Measurements from ENCODE around the gene HM13. TPM values are rescaled to one million over a fixed set of nuclear protein-coding genes. Genes with fewer than 3 reads are reported as not detected.
A peak's percentile ranks its signal among the peaks of the same experiment; 100 is the strongest.

Gene HM13
- total and polyA plus RNA-seq, 2 of the 13 experiments (the other 11 are each of a cell fraction or from before 2014, with no cell fraction given) = 118 to 243 TPM

- TF ChIP-seq ZNF232 (CRISPR knock-in tag; IDR thresholded peaks at IDR 0.05; ENCODE audit: borderline replicate concordance) (no peak; the same call in 1 of the 2 replicates), FOXO1 (CRISPR knock-in tag; IDR thresholded peaks at IDR 0.05) (peak; percentile 35; the same call in 1 of the 2 replicates), IRX3 (CRISPR knock-in tag; IDR thresholded peaks at IDR 0.05; ENCODE audit: borderline replicate concordance, low read depth) (no peak; the same call in 1 of the 2 replicates), ZNF747 (CRISPR knock-in tag; IDR thresholded peaks at IDR 0.05; ENCODE audit: borderline replicate concordance) (no peak), CERS6 (CRISPR knock-in tag; IDR thresholded peaks at IDR 0.05) (no peak), ATF7-NPFF (CRISPR knock-in tag; IDR thresholded peaks at IDR 0.05; ENCODE audit: low read depth) (peak; percentile 57; the same call in 1 of the 2 replicates), PCBP2 (optimal IDR thresholded peaks at IDR 0.05; ENCODE audit: low read depth, low read length, poor library complexity, severe bottlenecking) (no peak), ZNF782 (CRISPR knock-in tag; IDR thresholded peaks at IDR 0.05; ENCODE audit: borderline replicate concordance) (no peak), SMYD3 (CRISPR knock-in tag; IDR thresholded peaks at IDR 0.05) (no peak), SRF (IDR thresholded peaks at IDR 0.05; ENCODE audit: low read depth, low read length) (no peak), MTF2 (CRISPR knock-in tag; IDR thresholded peaks at IDR 0.05; ENCODE audit: borderline replicate concordance) (no peak), CBFB (CRISPR knock-in tag; IDR thresholded peaks at IDR 0.05) (peak; percentile 21; the same call in 1 of the 2 replicates), CREBL2 (CRISPR knock-in tag; IDR thresholded peaks at IDR 0.05; ENCODE audit: borderline replicate concordance) (no peak), POGZ (CRISPR knock-in tag; IDR thresholded peaks at IDR 0.05) (no peak), YY1 (IDR thresholded peaks at IDR 0.05; ENCODE audit: insufficient read depth, insufficient replicate concordance, low read depth, low read length) (no peak), CCAR2 (optimal IDR thresholded peaks at IDR 0.05; ENCODE audit: low read depth, low read length) (peak; percentile 46), ZFAT (CRISPR knock-in tag; conservative IDR thresholded peaks at IDR 0.05) (no peak), ZNF354B (CRISPR knock-in tag; IDR thresholded peaks at IDR 0.05) (0 out of 2 replicates have a peak, but pooled peaks have one; percentile 83), MAFF (IDR thresholded peaks at IDR 0.05; ENCODE audit: low read depth, low read length) (no peak), KDM1A (CRISPR knock-in tag; IDR thresholded peaks at IDR 0.05) (peak; percentile 83), ZFP91 (CRISPR knock-in tag; IDR thresholded peaks at IDR 0.05; ENCODE audit: borderline replicate concordance) (no peak), REXO4 (CRISPR knock-in tag; IDR thresholded peaks at IDR 0.05; ENCODE audit: borderline replicate concordance) (0 out of 2 replicates have a peak, but pooled peaks have one; percentile 4), ZNF724P (CRISPR knock-in tag; IDR thresholded peaks at IDR 0.05; ENCODE audit: borderline replicate concordance) (no peak; the same call in 1 of the 2 replicates), ARNT2 (CRISPR knock-in tag; IDR thresholded peaks at IDR 0.05; ENCODE audit: low read depth) (no peak; the same call in 1 of the 2 replicates), SIN3B (IDR thresholded peaks at IDR 0.05; ENCODE audit: low read length) (peak; percentile 5; the same call in 1 of the 2 replicates), SPEN (CRISPR knock-in tag; IDR thresholded peaks at IDR 0.05; ENCODE audit: low read depth) (no peak), TGIF2 (CRISPR knock-in tag; IDR thresholded peaks at IDR 0.05) (no peak), PHB2 (IDR thresholded peaks at IDR 0.05; ENCODE audit: partially characterized antibody) (no peak), SALL1 (CRISPR knock-in tag; IDR thresholded peaks at IDR 0.05) (no peak), FOXM1 (CRISPR knock-in tag; IDR thresholded peaks at IDR 0.05) (no peak)
Measured at GRCh38 chr20:31573555-31574321, 59.5 kb downstream of the HM13 start (continued).

Data from HepG2 (cell line).